ENCODE measurements around the gene GABBR2. TPM values are rescaled to one million over a fixed set of nuclear protein-coding genes. Genes with fewer than 3 reads are reported as not detected.
"Not testable (repeated sequence)": the region's sequence is repeated elsewhere in the genome, so short reads cannot be mapped to it uniquely, and the experiment has no call there.

Gene GABBR2
- total RNA-seq, 1 experiment from 2014 or later = 0.23 TPM

- no peaks in the 10 kb centered on the region for H3K9me3 Mint-ChIP-seq (ENCODE audit: unreplicated experiment)
- H3K9me3 ChIP-seq = no peaks in the 10 kb centered on the region
- H3K36me3 ChIP-seq (ENCODE audit: control insufficient read depth, insufficient read depth, low read length) = no peaks in the 10 kb centered on the region
- POLR2A ChIA-PET = no interaction called here
- no peak overlapping the region for H3K4me3 Mint-ChIP-seq (ENCODE audit: unreplicated experiment)
- peak; percentile 39 to 55 for DNase-seq
- no peaks in the 10 kb centered on the region for H3K27me3 Mint-ChIP-seq (ENCODE audit: insufficient read depth, unreplicated experiment)
- peaks cover 5% of the 10 kb centered on the region for H3K4me1 ChIP-seq
- intact Hi-C loops (cut with micrococcal nuclease; ENCODE audit: unreplicated experiment) = no loop called here
- no peak overlapping the region for H3K27ac Mint-ChIP-seq (ENCODE audit: unreplicated experiment)
- no peaks in the 10 kb centered on the region for H3K36me3 Mint-ChIP-seq (ENCODE audit: insufficient read depth, unreplicated experiment)
- H3K4me3 ChIP-seq (ENCODE audit: low read depth, low read length) = no peak overlapping the region
- no peaks in the 10 kb centered on the region for H3K27me3 ChIP-seq (replicated peaks; ENCODE audit: control insufficient read depth, insufficient read depth, low read length)
- CTCF ChIA-PET = no interaction called here
- TF ChIP-seq, protein P1, sequence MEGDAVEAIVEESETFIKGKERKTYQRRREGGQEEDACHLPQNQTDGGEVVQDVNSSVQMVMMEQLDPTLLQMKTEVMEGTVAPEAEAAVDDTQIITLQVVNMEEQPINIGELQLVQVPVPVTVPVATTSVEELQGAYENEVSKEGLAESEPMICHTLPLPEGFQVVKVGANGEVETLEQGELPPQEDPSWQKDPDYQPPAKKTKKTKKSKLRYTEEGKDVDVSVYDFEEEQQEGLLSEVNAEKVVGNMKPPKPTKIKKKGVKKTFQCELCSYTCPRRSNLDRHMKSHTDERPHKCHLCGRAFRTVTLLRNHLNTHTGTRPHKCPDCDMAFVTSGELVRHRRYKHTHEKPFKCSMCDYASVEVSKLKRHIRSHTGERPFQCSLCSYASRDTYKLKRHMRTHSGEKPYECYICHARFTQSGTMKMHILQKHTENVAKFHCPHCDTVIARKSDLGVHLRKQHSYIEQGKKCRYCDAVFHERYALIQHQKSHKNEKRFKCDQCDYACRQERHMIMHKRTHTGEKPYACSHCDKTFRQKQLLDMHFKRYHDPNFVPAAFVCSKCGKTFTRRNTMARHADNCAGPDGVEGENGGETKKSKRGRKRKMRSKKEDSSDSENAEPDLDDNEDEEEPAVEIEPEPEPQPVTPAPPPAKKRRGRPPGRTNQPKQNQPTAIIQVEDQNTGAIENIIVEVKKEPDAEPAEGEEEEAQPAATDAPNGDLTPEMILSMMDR (IDR thresholded peaks at IDR 0.05; ENCODE audit: insufficient read depth in 1 of 2, low read depth in 1 of 2, low read length in 1 of 2, severe bottlenecking in 1 of 2, unreplicated experiment in 1 of 2) = no peak
- BruUV-seq (replicated peaks) = no TSS peak
- peaks cover 9% of the 10 kb centered on the region for H3K4me1 Mint-ChIP-seq (ENCODE audit: low read depth, unreplicated experiment)
These were observed 421.4 kb downstream of the GABBR2 start for GRCh38 chr9:98287384-98287783.

DNA sequence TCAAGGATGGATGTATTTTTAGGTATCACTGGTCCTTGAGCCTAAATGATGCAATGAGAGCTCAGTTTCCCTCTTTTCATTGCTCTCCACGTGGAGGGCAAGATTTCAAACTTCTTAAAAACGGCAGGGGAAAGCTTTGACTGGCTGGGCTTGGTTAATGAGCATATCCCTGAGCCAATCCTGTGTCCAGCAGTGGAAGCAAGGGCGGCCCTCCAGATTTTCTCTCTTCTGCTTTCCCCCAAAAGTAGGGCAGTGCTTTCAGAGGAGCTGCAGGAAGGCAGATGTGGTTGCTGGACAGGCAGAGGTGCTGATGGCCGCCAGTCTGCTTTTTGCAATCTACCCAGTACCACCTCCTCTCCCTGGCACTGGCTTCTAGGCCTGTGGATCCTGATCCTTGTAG, 423.3 kb downstream of the GABBR2 start:
- Mint-ChIP-seq H3K36me3 (ENCODE audit: insufficient read depth, unreplicated experiment) (no peaks in the 10 kb centered on the region), H3K4me1 (ENCODE audit: low read depth, unreplicated experiment) (peaks cover 9% of the 10 kb centered on the region), H3K27me3 (ENCODE audit: insufficient read depth, unreplicated experiment) (no peaks in the 10 kb centered on the region), H3K27ac (ENCODE audit: unreplicated experiment) (no peak overlapping the region), H3K9me3 (ENCODE audit: unreplicated experiment) (no peaks in the 10 kb centered on the region), H3K4me3 (ENCODE audit: unreplicated experiment) (no peak overlapping the region)
- Histone ChIP-seq H3K4me3 (ENCODE audit: low read depth, low read length) (no peak overlapping the region), H3K36me3 (ENCODE audit: control insufficient read depth, insufficient read depth, low read length) (no peaks in the 10 kb centered on the region), H3K9me3 (no peaks in the 10 kb centered on the region), H3K4me1 (peaks cover 5% of the 10 kb centered on the region), H3K27me3 (replicated peaks; ENCODE audit: control insufficient read depth, insufficient read depth, low read length) (no peaks in the 10 kb centered on the region)
- no TSS peak for BruUV-seq (replicated peaks)
- DNase-seq = no peak
- TF ChIP-seq, protein P1 (IDR thresholded peaks at IDR 0.05; ENCODE audit: insufficient read depth in 1 of 2, low read depth in 1 of 2, low read length in 1 of 2, severe bottlenecking in 1 of 2, unreplicated experiment in 1 of 2) = no peak
- intact Hi-C loops (cut with micrococcal nuclease; ENCODE audit: unreplicated experiment) = no loop called here
- ChIA-PET CTCF (no interaction called here), POLR2A (interaction anchor here (0.7 kb wide), 1 partner anchor 720 kb away, joined by 3 read pairs; no protein-coding TSS in a partner anchor)

- no peaks in the 10 kb centered on the region for H3K27me3 ChIP-seq (replicated peaks; ENCODE audit: control insufficient read depth, insufficient read depth, low read length)
- no peaks in the 10 kb centered on the region for H3K36me3 ChIP-seq (ENCODE audit: control insufficient read depth, insufficient read depth, low read length)
- ChIA-PET CTCF (no interaction called here), POLR2A (interaction anchor here (0.7 kb wide), 1 partner anchor 721 kb away, joined by 3 read pairs; no protein-coding TSS in a partner anchor)
- intact Hi-C loops (cut with micrococcal nuclease; ENCODE audit: unreplicated experiment) = no loop called here
- DNase-seq = no peak
- no peak overlapping the region for H3K4me3 ChIP-seq (ENCODE audit: low read depth, low read length)
- Mint-ChIP-seq H3K9me3 (ENCODE audit: unreplicated experiment) (no peaks in the 10 kb centered on the region), H3K4me1 (ENCODE audit: low read depth, unreplicated experiment) (peaks cover 9% of the 10 kb centered on the region), H3K4me3 (ENCODE audit: unreplicated experiment) (no peak overlapping the region), H3K27me3 (ENCODE audit: insufficient read depth, unreplicated experiment) (no peaks in the 10 kb centered on the region), H3K27ac (ENCODE audit: unreplicated experiment) (no peak overlapping the region), H3K36me3 (ENCODE audit: insufficient read depth, unreplicated experiment) (no peaks in the 10 kb centered on the region)
- TF ChIP-seq, protein P1 (IDR thresholded peaks at IDR 0.05; ENCODE audit: insufficient read depth in 1 of 2, low read depth in 1 of 2, low read length in 1 of 2, severe bottlenecking in 1 of 2, unreplicated experiment in 1 of 2) = no peak
- no peaks in the 10 kb centered on the region for H3K9me3 ChIP-seq
- BruUV-seq (replicated peaks) = no TSS peak
- H3K4me1 ChIP-seq = peaks cover 5% of the 10 kb centered on the region
These were observed 424.0 kb downstream of the GABBR2 start for GRCh38 chr9:98284754-98285153.

GRCh38 chr9:98283143-98283542, 425.6 kb downstream of the GABBR2 start:
- H3K4me3 ChIP-seq (ENCODE audit: low read depth, low read length); H3K27me3 Mint-ChIP-seq (ENCODE audit: insufficient read depth, unreplicated experiment); H3K4me1 Mint-ChIP-seq (ENCODE audit: low read depth, unreplicated experiment); H3K36me3 Mint-ChIP-seq (ENCODE audit: insufficient read depth, unreplicated experiment); H3K9me3 Mint-ChIP-seq (ENCODE audit: unreplicated experiment); H3K36me3 ChIP-seq (ENCODE audit: control insufficient read depth, insufficient read depth, low read length); intact Hi-C loops (cut with micrococcal nuclease; ENCODE audit: unreplicated experiment); CTCF ChIA-PET; H3K9me3 ChIP-seq; H3K27ac Mint-ChIP-seq (ENCODE audit: unreplicated experiment); BruUV-seq (replicated peaks); DNase-seq; POLR2A ChIA-PET; H3K4me3 Mint-ChIP-seq (ENCODE audit: unreplicated experiment); H3K4me1 ChIP-seq; H3K27me3 ChIP-seq (replicated peaks; ENCODE audit: control insufficient read depth, insufficient read depth, low read length): not testable (repeated sequence)

All from Caco-2 (cell line).